H1 (cell line): ENCODE measurements around the gene ARHGDIB. TPM values are rescaled to one million over a fixed set of nuclear protein-coding genes. Genes with fewer than 3 reads are reported as not detected.

Experiments
- CTCF ChIA-PET: fragments of 300-600 bp; sonication (Branson Sonifier 250); formaldehyde crosslinking; loops from one replicate; lab custom pipeline; 2021; ENCODE audit not compliant: partially characterized antibody; lab: Charles Lee
- POLR2A ChIA-PET: fragments of 300-600 bp; sonication (Branson Sonifier 250); formaldehyde crosslinking; loops from one replicate; lab custom pipeline; 2021; ENCODE audit warnings: inconsistent platforms; ENCODE audit not compliant: partially characterized antibody; lab: Charles Lee
- DNase-seq, 2 experiments: peaks; one replicate each; pipeline versions ENCODE4 v3.0.0 to v3.0.0-alpha.2; 2010 to 2022; ENCODE audit warnings: low spot score in 2 of 2, low read depth in 1 of 2, mixed read lengths in 1 of 2
- FAIRE-seq: peaks from 2 replicates; lab custom pipeline; 2011; peaks lifted over from hg19 to GRCh38; lab: Jason Lieb, UNC
- H2AFZ ChIP-seq: 2 replicates; pipeline ENCODE4 v1.8.1; 2012; ENCODE audit warnings: low read length, inconsistent platforms
- H2AK5ac ChIP-seq: 2 replicates; pipeline ENCODE4 v1.6.1; 2013; ENCODE audit warnings: low read depth, low read length
- H2BK120ac ChIP-seq: replicated peaks from 2 replicates; pipeline ENCODE3; 2013; ENCODE audit warnings: low read depth, low read length, inconsistent platforms
- H2BK12ac ChIP-seq: 2 replicates; pipeline ENCODE4 v1.6.1; 2013; ENCODE audit warnings: low read depth, low read length
- H2BK15ac ChIP-seq: 2 replicates; pipeline ENCODE4 v1.6.1; 2013; ENCODE audit warnings: low read length
- H2BK20ac ChIP-seq: 2 replicates; pipeline ENCODE4 v1.6.1; 2013; ENCODE audit warnings: low read length
- H2BK5ac ChIP-seq: 2 replicates; pipeline ENCODE4 v1.6.1; 2013; ENCODE audit warnings: low read depth, low read length
- H3K14ac ChIP-seq: 2 replicates; pipeline ENCODE4 v1.6.1; 2013; ENCODE audit warnings: inconsistent platforms; ENCODE audit not compliant: insufficient read length
- H3K18ac ChIP-seq: 2 replicates; pipeline ENCODE4 v1.6.1; 2013; ENCODE audit warnings: low read length; ENCODE audit errors: extremely low read depth
- H3K23ac ChIP-seq: 2 replicates; pipeline ENCODE4 v1.6.1; 2013; ENCODE audit warnings: inconsistent platforms; ENCODE audit not compliant: insufficient read length
- H3K23me2 ChIP-seq: 2 replicates; pipeline ENCODE4 v1.6.1; 2013; ENCODE audit warnings: low read depth, low read length
- H3K27ac ChIP-seq: 2 replicates; pipeline ENCODE4 v1.6.1; 2011; ENCODE audit warnings: low read depth, low read length, inconsistent platforms
- H3K27me3 ChIP-seq, 4 experiments: replicated peaks in 1 of 4; 1 replicate in 1 of 4; 2 replicates in 3 of 4; pipeline versions ENCODE4 v1.6.1 to v1.8.1; 2011 to 2013; ENCODE audit warnings: low read length in 3 of 4, mild to moderate bottlenecking in 3 of 4, inconsistent platforms in 2 of 4, mixed read lengths in 2 of 4, moderate library complexity in 1 of 4; ENCODE audit not compliant: control insufficient read depth in 3 of 4, insufficient read depth in 3 of 4; ENCODE audit errors: extremely low read depth in 1 of 4
- H3K36me3 ChIP-seq, 4 experiments: 2 replicates each; pipeline versions ENCODE4 v1.6.1 to v1.8.1; 2011 to 2013; ENCODE audit warnings: mild to moderate bottlenecking in 4 of 4, low read length in 3 of 4, moderate library complexity in 2 of 4, control low read depth in 1 of 4, inconsistent platforms in 1 of 4; ENCODE audit not compliant: insufficient read depth in 4 of 4, control insufficient read depth in 2 of 4
- H3K4ac ChIP-seq: replicated peaks from 2 replicates; pipeline ENCODE3; 2013; ENCODE audit warnings: low read length, low read depth, mixed read lengths, inconsistent platforms; ENCODE audit not compliant: insufficient read length
- H3K4me1 ChIP-seq, 4 experiments: replicated peaks in 1 of 4; 1 replicate in 1 of 4; 2 replicates in 3 of 4; pipeline versions ENCODE4 v1.6.1 to v1.8.1; 2011 to 2013; ENCODE audit warnings: low read length in 3 of 4, inconsistent platforms in 2 of 4, mixed read lengths in 1 of 4; ENCODE audit not compliant: insufficient read depth in 4 of 4, control insufficient read depth in 3 of 4
- H3K4me2 ChIP-seq, 2 experiments: 2 replicates each; pipeline versions ENCODE4 v1.6.1 to v1.8.1; 2011 to 2013; ENCODE audit warnings: low read depth in 2 of 2, low read length in 2 of 2, control low read depth in 1 of 2, inconsistent platforms in 1 of 2, mild to moderate bottlenecking in 1 of 2; ENCODE audit not compliant: insufficient read depth in 1 of 2
- H3K4me3 ChIP-seq, 4 experiments: fragments of 200-600, 300-600 bp in 1 of 4; sonication (generic), shearing (Covaris generic), sonication (Bioruptor Twin) in 1 of 4; 2 replicates each; pipeline versions ENCODE4 v1.5.1 to v1.8.1; 2011 to 2016; ENCODE audit warnings: low read length in 4 of 4, low read depth in 3 of 4, control low read depth in 2 of 4, inconsistent platforms in 2 of 4, mild to moderate bottlenecking in 2 of 4, mixed read lengths in 1 of 4, moderate library complexity in 1 of 4; ENCODE audit not compliant: insufficient read depth in 2 of 4; ENCODE audit errors: extremely low read depth in 1 of 4
- H3K56ac ChIP-seq: replicated peaks from 2 replicates; pipeline ENCODE3; 2013; ENCODE audit warnings: low read depth, mild to moderate bottlenecking, mixed read lengths, low read length, inconsistent platforms; ENCODE audit not compliant: insufficient read length
- H3K79me1 ChIP-seq: 2 replicates; pipeline ENCODE4 v1.6.1; 2013; ENCODE audit warnings: low read depth, low read length, control low read depth
- H3K79me2 ChIP-seq, 2 experiments: 2 replicates each; pipeline versions ENCODE4 v1.6.1 to v1.8.1; 2012 to 2013; ENCODE audit warnings: low read length in 2 of 2, mild to moderate bottlenecking in 2 of 2, inconsistent platforms in 1 of 2; ENCODE audit not compliant: insufficient read depth in 2 of 2, control insufficient read depth in 1 of 2
- H3K9ac ChIP-seq, 4 experiments: replicated peaks in 1 of 4; 1 replicate in 1 of 4; 2 replicates in 3 of 4; pipeline versions ENCODE4 v1.6.1 to v1.8.1; 2011 to 2013; ENCODE audit warnings: low read depth in 3 of 4, low read length in 3 of 4, control low read depth in 2 of 4, mild to moderate bottlenecking in 2 of 4, moderate library complexity in 2 of 4, inconsistent platforms in 1 of 4; ENCODE audit errors: extremely low read depth in 1 of 4
- H3K9me3 ChIP-seq, 2 experiments: 2 replicates each; pipeline versions ENCODE4 v1.6.1 to v1.8.1; 2012 to 2013; ENCODE audit warnings: mild to moderate bottlenecking in 2 of 2, moderate library complexity in 2 of 2, control low read depth in 1 of 2, inconsistent platforms in 1 of 2, low read depth in 1 of 2, low read length in 1 of 2, mixed read lengths in 1 of 2; ENCODE audit not compliant: insufficient read depth in 2 of 2
- H4K20me1 ChIP-seq, 2 experiments: replicated peaks in 1 of 2; 2 replicates each; pipeline versions ENCODE3 to v1.8.1; 2011 to 2013; ENCODE audit warnings: inconsistent platforms in 2 of 2, low read length in 2 of 2, mild to moderate bottlenecking in 1 of 2; ENCODE audit not compliant: insufficient read depth in 2 of 2, control insufficient read depth in 1 of 2
- H4K5ac ChIP-seq: 2 replicates; pipeline ENCODE4 v1.6.1; 2013; ENCODE audit warnings: low read length, low read depth, mixed read lengths, inconsistent platforms; ENCODE audit not compliant: insufficient read length
- H4K8ac ChIP-seq: 2 replicates; pipeline ENCODE4 v1.8.0; 2013; ENCODE audit warnings: mild to moderate bottlenecking, moderate library complexity, low read length, inconsistent platforms; ENCODE audit not compliant: insufficient read depth; ENCODE audit errors: extremely low read depth
- H4K91ac ChIP-seq: replicated peaks from 2 replicates; pipeline ENCODE3; 2013; ENCODE audit warnings: low read length, mixed read lengths, inconsistent platforms; ENCODE audit not compliant: insufficient read length
- ASH2L ChIP-seq: fragments of 200-600, 300-600 bp; sonication (generic); IDR thresholded peaks from one replicate; pipeline ENCODE4 v1.7.1; 2017; ENCODE audit warnings: low read length
- BACH1 ChIP-seq: IDR thresholded peaks from 2 replicates; pipeline ENCODE4 v1.6.1; 2012; ENCODE audit warnings: low read length, improper control_type of control experiment
- BRCA1 ChIP-seq: IDR thresholded peaks from 2 replicates; pipeline ENCODE4 v1.6.1; 2012; ENCODE audit warnings: low read depth, low read length, improper control_type of control experiment
- CBX8 ChIP-seq: fragments of 300-800, 300-1000 bp; sonication (generic); IDR thresholded peaks from 2 replicates; pipeline ENCODE4 v1.7.1; 2016; ENCODE audit warnings: low read depth, low read length, borderline replicate concordance
- CREB1 ChIP-seq: IDR thresholded peaks from 2 replicates; pipeline ENCODE4 v1.6.1; 2012; ENCODE audit warnings: inconsistent platforms
- GTF2F1 ChIP-seq: IDR thresholded peaks from 2 replicates; pipeline ENCODE4 v1.6.1; 2012; ENCODE audit warnings: low read depth, low read length, improper control_type of control experiment, borderline replicate concordance
- HDAC2 ChIP-seq, 2 experiments: fragments of 300-600 bp in 1 of 2; sonication (generic) in 1 of 2; IDR thresholded peaks; 2 replicates each; pipeline ENCODE4 v1.6.1; 2011 to 2012; ENCODE audit warnings: low read depth in 2 of 2, low read length in 2 of 2, mild to moderate bottlenecking in 2 of 2, moderate library complexity in 2 of 2, borderline replicate concordance in 1 of 2, inconsistent platforms in 1 of 2
- SAP30 ChIP-seq: fragments of 300-600 bp; sonication (generic); IDR thresholded peaks from 2 replicates; pipeline ENCODE4 v1.7.1; 2012; ENCODE audit warnings: low read length, moderate library complexity, mild to moderate bottlenecking, inconsistent platforms; ENCODE audit not compliant: insufficient read depth, insufficient replicate concordance
- SIRT6 ChIP-seq: IDR thresholded peaks from one replicate; pipeline ENCODE4 v1.7.1; 2012; ENCODE audit warnings: low read length, inconsistent platforms
- SUZ12 ChIP-seq: fragments of 200-600 bp; sonication (generic); IDR thresholded peaks from 2 replicates; pipeline ENCODE4 v1.6.1; 2012; ENCODE audit warnings: mild to moderate bottlenecking, inconsistent platforms, low read length, moderate library complexity, mixed read lengths
- TBP ChIP-seq: IDR thresholded peaks from 2 replicates; pipeline ENCODE4 v1.6.1; 2011; ENCODE audit warnings: low read depth, low read length, improper control_type of control experiment
- YY1 ChIP-seq: IDR thresholded peaks from 2 replicates; pipeline ENCODE4 v1.6.1; 2011; ENCODE audit warnings: low read depth, mild to moderate bottlenecking, low read length
- WGBS, 2 experiments: shearing (Covaris generic) in 1 of 2; methylation state at CpG; one replicate each; pipeline versions ENCODE4 v1.1.6 to v1.1.7; 2013 to 2015; ENCODE audit warnings: low lambda C conversion rate in 2 of 2, mixed read lengths in 2 of 2, inconsistent platforms in 1 of 2, low coverage in 1 of 2, missing lambda C conversion rate in 1 of 2; ENCODE audit not compliant: insufficient replicate concordance in 2 of 2, insufficient coverage in 1 of 2, insufficient read length in 1 of 2; ENCODE audit errors: extremely low coverage in 1 of 2, missing lambda C conversion rate in 1 of 2; 5-methylcytosine and 5-hydroxymethylcytosine counted together
- polyA plus RNA-seq, 7 experiments: library from polyadenylated mRNA; depleted of rRNA in 3 of 7; stranded (reverse) in 5 of 7; unstranded in 2 of 7; fragments of >200 nt in 5 of 7; fragments of 200-250 nt in 2 of 7; gene quantifications; 1 replicate in 5 of 7; 2 replicates in 1 of 7; 4 replicates in 1 of 7; pipeline versions ENCODE4 v1.2.1 to v1.2.3, GENCODE V29; 2011 to 2013; ENCODE audit warnings: missing spikeins in 2 of 7, mixed read lengths in 2 of 7
- total RNA-seq: library from RNA; stranded (reverse); fragmentation: NEBNext Ultra II Directional; extraction: Animal tissue kit (Norgen Biotek cat#: 25700); gene quantifications from 2 replicates; pipeline ENCODE4 v1.2.1, GENCODE V29; 2021
- TF ChIP-seq, protein P1 (sequence below), 3 experiments: IDR thresholded peaks; 1 replicate in 2 of 3; 2 replicates in 1 of 3; pipeline versions ENCODE4 v1.5.1 to v1.6.1; 2011; ENCODE audit warnings: low read length in 3 of 3, mild to moderate bottlenecking in 3 of 3, inconsistent platforms in 2 of 3, low read depth in 1 of 3, moderate library complexity in 1 of 3; ENCODE audit not compliant: insufficient read depth in 1 of 3; ENCODE audit errors: control extremely low read depth in 1 of 3

The ARHGDIB gene
- total and polyA plus RNA-seq, 2 of the 8 experiments (the other 6 are each of a cell fraction or from before 2014, with no cell fraction given): 0.82 to 1.3 TPM

GRCh38 chr12:14935031-14935430 lies 26.4 kb downstream of the ARHGDIB start:
- WGBS, 2 experiments: 85% methylated on average over 4 of the region's 4 CpGs; no CpG with 5 or more reads in 1 of the 2 experiments
- Histone ChIP-seq H4K91ac (no peak overlapping the region), H2AK5ac (no peak overlapping the region), H3K23ac (no peak overlapping the region), H3K4me3 (no peak overlapping the region), H3K4ac (no peak overlapping the region), H3K27ac (no peak overlapping the region), H3K79me2 (no peaks in the 10 kb centered on the region), H3K27me3 (no peaks in the 10 kb centered on the region), H3K9me3 (no peaks in the 10 kb centered on the region), H3K23me2 (no peaks in the 10 kb centered on the region), H3K14ac (no peak overlapping the region), H2BK20ac (no peak overlapping the region), H2BK12ac (no peak overlapping the region), H3K18ac (no peak overlapping the region), H4K8ac (no peak overlapping the region), H3K36me3 (no peaks in the 10 kb centered on the region), H4K5ac (no peak overlapping the region), H3K4me2 (no peak overlapping the region), H2BK5ac (no peak overlapping the region), H2AFZ (no peak overlapping the region), H3K79me1 (no peaks in the 10 kb centered on the region), H4K20me1 (no peaks in the 10 kb centered on the region), H3K56ac (no peak overlapping the region), H2BK15ac (no peak overlapping the region), H3K9ac (no peak overlapping the region), H2BK120ac (no peak overlapping the region), H3K4me1 (no peaks in the 10 kb centered on the region)
- ChIA-PET CTCF (interaction anchor here (1.2 to 3.5 kb wide), 8 partner anchors 10 to 62 kb away, joined by 4 to 18 read pairs (median 6); no protein-coding TSS in a partner anchor), POLR2A (no interaction called here)
- FAIRE-seq (no peak), DNase-seq (no peak)
- TF ChIP-seq SUZ12 (no peak), ASH2L (no peak), TBP (no peak), YY1 (no peak), BRCA1 (no peak), HDAC2 (IDR thresholded peaks at IDR 0.05; ENCODE audit: borderline replicate concordance in 1 of 2, low read depth in 2 of 2, low read length in 2 of 2) (no peak), CBX8 (no peak), SIRT6 (no peak), SAP30 (no peak), BACH1 (no peak), GTF2F1 (no peak), CREB1 (no peak)
- TF ChIP-seq, protein P1, sequence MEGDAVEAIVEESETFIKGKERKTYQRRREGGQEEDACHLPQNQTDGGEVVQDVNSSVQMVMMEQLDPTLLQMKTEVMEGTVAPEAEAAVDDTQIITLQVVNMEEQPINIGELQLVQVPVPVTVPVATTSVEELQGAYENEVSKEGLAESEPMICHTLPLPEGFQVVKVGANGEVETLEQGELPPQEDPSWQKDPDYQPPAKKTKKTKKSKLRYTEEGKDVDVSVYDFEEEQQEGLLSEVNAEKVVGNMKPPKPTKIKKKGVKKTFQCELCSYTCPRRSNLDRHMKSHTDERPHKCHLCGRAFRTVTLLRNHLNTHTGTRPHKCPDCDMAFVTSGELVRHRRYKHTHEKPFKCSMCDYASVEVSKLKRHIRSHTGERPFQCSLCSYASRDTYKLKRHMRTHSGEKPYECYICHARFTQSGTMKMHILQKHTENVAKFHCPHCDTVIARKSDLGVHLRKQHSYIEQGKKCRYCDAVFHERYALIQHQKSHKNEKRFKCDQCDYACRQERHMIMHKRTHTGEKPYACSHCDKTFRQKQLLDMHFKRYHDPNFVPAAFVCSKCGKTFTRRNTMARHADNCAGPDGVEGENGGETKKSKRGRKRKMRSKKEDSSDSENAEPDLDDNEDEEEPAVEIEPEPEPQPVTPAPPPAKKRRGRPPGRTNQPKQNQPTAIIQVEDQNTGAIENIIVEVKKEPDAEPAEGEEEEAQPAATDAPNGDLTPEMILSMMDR (IDR thresholded peaks at IDR 0.05; ENCODE audit: control extremely low read depth in 1 of 3, insufficient read depth in 1 of 3, low read depth in 1 of 3, low read length in 3 of 3): no peak
